ENCODE measurements around the gene OXTR.

OXTR gene

DNA sequence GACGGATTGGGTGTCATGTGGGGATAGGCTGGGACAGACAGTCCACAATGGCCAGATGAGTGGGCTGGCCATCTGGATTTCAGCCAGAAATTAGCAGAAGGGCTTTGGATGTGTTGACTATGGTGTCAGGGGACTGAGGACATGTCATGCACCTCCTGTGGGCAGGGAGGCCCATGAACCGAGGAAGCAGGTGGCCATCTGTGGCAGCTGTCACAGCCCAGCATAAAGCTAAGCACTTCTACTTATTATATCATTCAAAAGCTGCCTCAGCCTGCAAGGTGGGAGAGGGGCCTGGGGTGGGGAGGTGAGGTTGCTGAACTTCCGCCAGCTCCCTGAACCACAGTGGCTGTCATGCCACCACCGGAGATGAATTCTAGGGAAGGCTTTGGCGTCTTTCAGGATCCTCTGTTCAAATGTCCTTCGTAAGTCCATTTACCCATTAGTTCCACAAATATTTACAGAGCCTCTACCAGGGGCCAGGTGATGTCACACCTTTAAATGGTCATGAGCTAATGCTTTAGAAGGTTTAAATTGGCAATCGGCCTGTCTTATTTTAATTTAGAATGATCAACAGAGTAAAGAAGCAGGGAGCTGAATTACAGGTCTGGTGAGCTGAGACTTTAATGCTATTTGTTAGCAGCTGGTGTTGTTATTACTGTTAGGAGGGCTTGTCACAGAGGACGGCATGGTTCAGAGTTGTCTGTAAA is 59.5 kb downstream of the OXTR start:
- DNase-seq = peak; percentile 74

DNA sequence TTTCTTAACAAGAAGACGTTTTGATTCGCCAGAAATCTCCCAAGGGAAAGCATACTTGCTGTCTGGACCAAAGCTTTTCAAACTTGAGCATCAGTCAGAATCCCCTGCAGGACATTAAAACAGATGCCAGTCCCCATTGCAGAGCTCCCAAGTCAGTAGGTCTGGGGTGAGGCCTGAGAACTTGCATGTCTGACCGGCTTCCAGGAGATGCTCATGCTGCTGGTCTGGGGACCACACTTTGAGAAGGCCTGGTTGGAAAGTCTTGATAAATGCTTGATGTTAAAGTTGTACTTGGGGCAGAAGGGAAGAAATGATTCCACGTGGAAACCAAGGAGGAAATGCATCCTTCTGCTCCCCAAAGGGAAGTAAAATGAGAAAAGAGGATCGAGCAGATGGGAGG is 60.1 kb downstream of the OXTR start:
- no peak for DNase-seq

GRCh38 chr3:8705575-8705974 is 63.8 kb downstream of the OXTR start:
- no peak for DNase-seq

DNA sequence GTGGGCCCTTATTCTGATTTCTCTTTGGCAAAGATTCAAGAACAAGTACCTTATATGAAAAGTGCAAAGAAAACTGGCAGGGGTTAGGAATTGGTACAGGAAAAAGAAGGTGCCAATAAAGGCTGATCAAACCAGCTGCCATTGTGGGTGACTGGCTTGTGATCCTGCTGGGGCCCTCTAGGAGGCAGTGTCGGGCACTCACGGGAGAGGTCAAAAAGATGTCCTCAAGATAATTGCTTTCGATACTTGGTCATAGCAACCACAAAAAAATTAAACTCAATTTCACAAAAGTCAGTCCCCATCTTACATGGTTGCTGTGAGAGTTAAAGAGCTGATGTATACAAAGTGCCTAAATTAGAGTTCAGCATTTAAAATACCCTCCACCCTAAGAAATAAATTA is 66.9 kb downstream of the OXTR start:
- DNase-seq = no peak

Measured in NCI-H2081 treated with DMSO at 0.1 percent for 48 hours (cell line).